IPS DF 6.9 (cell line): Measurements from ENCODE around the gene ZFYVE1.

Experiments used
- DNase-seq: peaks from one replicate; pipeline ENCODE4 v3.0.0-alpha.2; 2013; ENCODE audit warnings: low read depth, low spot score
- H3K27ac ChIP-seq: one replicate; pipeline ENCODE4 v1.5.1; 2013; ENCODE audit warnings: low read length, control low read depth
- H3K27me3 ChIP-seq: 2 replicates; pipeline ENCODE4 v1.6.1; 2013; ENCODE audit warnings: mild to moderate bottlenecking, low read length; ENCODE audit not compliant: control insufficient read depth, insufficient read depth
- H3K36me3 ChIP-seq: 2 replicates; pipeline ENCODE4 v1.6.1; 2013; ENCODE audit warnings: low read length; ENCODE audit not compliant: control insufficient read depth, insufficient read depth
- H3K4me1 ChIP-seq: 2 replicates; pipeline ENCODE4 v1.6.1; 2013; ENCODE audit warnings: low read length; ENCODE audit not compliant: control insufficient read depth, insufficient read depth
- H3K4me3 ChIP-seq: 2 replicates; pipeline ENCODE4 v1.5.1; 2013; ENCODE audit warnings: mild to moderate bottlenecking, low read length
- H3K9me3 ChIP-seq: 2 replicates; pipeline ENCODE4 v1.6.1; 2013; ENCODE audit warnings: low read length, inconsistent platforms; ENCODE audit not compliant: control insufficient read depth, insufficient read depth
- WGBS: extraction: QIAGEN DNeasy Blood & Tissue Kit; methylation state at CpG from one replicate; pipeline ENCODE4 v1.1.7; 2013; ENCODE audit warnings: mixed read lengths, missing lambda C conversion rate; ENCODE audit not compliant: insufficient read length, insufficient coverage; 5-methylcytosine and 5-hydroxymethylcytosine counted together

Gene ZFYVE1

GRCh38 chr14:73003681-73004080, 23.2 kb downstream of the ZFYVE1 start:
- Histone ChIP-seq H3K4me1 (no peaks in the 10 kb centered on the region), H3K27ac (no peak overlapping the region), H3K27me3 (no peaks in the 10 kb centered on the region), H3K36me3 (no peaks in the 10 kb centered on the region), H3K4me3 (no peak overlapping the region), H3K9me3 (no peaks in the 10 kb centered on the region)
- no CpG with 5 or more reads among the region's 6 CpGs for WGBS
- DNase-seq: no peak

- no peak overlapping the region for H3K4me3 ChIP-seq
- H3K36me3 ChIP-seq: peaks cover 4% of the 10 kb centered on the region; the same call in 1 of the 2 replicates
- no peaks in the 10 kb centered on the region for H3K9me3 ChIP-seq
- no CpG with 5 or more reads among the region's 2 CpGs for WGBS
- no peak overlapping the region for H3K27ac ChIP-seq
- H3K27me3 ChIP-seq: no peaks in the 10 kb centered on the region
- 0 out of 2 replicates have a peak, but pooled peaks cover 2% of the 10 kb centered on the region for H3K4me1 ChIP-seq
- no peak for DNase-seq
Measured at GRCh38 chr14:73000073-73000472, 26.8 kb downstream of the ZFYVE1 start.

GRCh38 chr14:72999316-72999715, 27.6 kb downstream of the ZFYVE1 start:
- Histone ChIP-seq H3K9me3 (no peaks in the 10 kb centered on the region), H3K27ac (no peak overlapping the region), H3K27me3 (no peaks in the 10 kb centered on the region), H3K36me3 (peaks cover 4% of the 10 kb centered on the region; the same call in 1 of the 2 replicates), H3K4me3 (no peak overlapping the region), H3K4me1 (0 out of 2 replicates have a peak, but pooled peaks cover 2% of the 10 kb centered on the region)
- no CpG with 5 or more reads among the region's 4 CpGs for WGBS
- no peak for DNase-seq

GRCh38 chr14:72998252-72998903, 28.5 kb downstream of the ZFYVE1 start:
- H3K4me1 ChIP-seq: 0 out of 2 replicates have a peak, but pooled peaks cover 2% of the 10 kb centered on the region
- H3K4me3 ChIP-seq: no peak overlapping the region
- no CpG with 5 or more reads among the region's 2 CpGs for WGBS
- H3K36me3 ChIP-seq: peaks cover 4% of the 10 kb centered on the region; the same call in 1 of the 2 replicates
- no peak overlapping the region for H3K27ac ChIP-seq
- H3K9me3 ChIP-seq: no peaks in the 10 kb centered on the region
- DNase-seq: no peak
- no peaks in the 10 kb centered on the region for H3K27me3 ChIP-seq

GRCh38 chr14:72996916-72997315, 30.0 kb downstream of the ZFYVE1 start:
- WGBS: 100% methylated on average over 1 of the region's 6 CpGs
- Histone ChIP-seq H3K4me1 (0 out of 2 replicates have a peak, but pooled peaks cover 2% of the 10 kb centered on the region), H3K27ac (no peak overlapping the region), H3K9me3 (no peaks in the 10 kb centered on the region), H3K4me3 (no peak overlapping the region), H3K27me3 (no peaks in the 10 kb centered on the region), H3K36me3 (peaks cover 7% of the 10 kb centered on the region; the same call in 1 of the 2 replicates)
- no peak for DNase-seq

GRCh38 chr14:72990171-72990570, 36.7 kb downstream of the ZFYVE1 start:
- no peak for DNase-seq
- Histone ChIP-seq H3K36me3 (peaks cover 4% of the 10 kb centered on the region; the same call in 1 of the 2 replicates), H3K9me3 (no peaks in the 10 kb centered on the region), H3K27me3 (no peaks in the 10 kb centered on the region), H3K27ac (no peak overlapping the region), H3K4me3 (no peak overlapping the region), H3K4me1 (no peaks in the 10 kb centered on the region)
- no CpG with 5 or more reads among the region's 8 CpGs for WGBS

GRCh38 chr14:72986857-72987256, 40.0 kb downstream of the ZFYVE1 start:
- no peaks in the 10 kb centered on the region for H3K4me1 ChIP-seq
- no peak overlapping the region for H3K27ac ChIP-seq
- no peak overlapping the region for H3K4me3 ChIP-seq
- DNase-seq: no peak
- no peaks in the 10 kb centered on the region for H3K27me3 ChIP-seq
- no peaks in the 10 kb centered on the region for H3K9me3 ChIP-seq
- H3K36me3 ChIP-seq: no peaks in the 10 kb centered on the region
- no CpG with 5 or more reads among the region's 2 CpGs for WGBS

- H3K4me1 ChIP-seq: no peaks in the 10 kb centered on the region
- no peak overlapping the region for H3K27ac ChIP-seq
- no peaks in the 10 kb centered on the region for H3K27me3 ChIP-seq
- DNase-seq: no peak
- no peak overlapping the region for H3K4me3 ChIP-seq
- WGBS: no CpG with 5 or more reads among the region's 3 CpGs
- no peaks in the 10 kb centered on the region for H3K36me3 ChIP-seq
- H3K9me3 ChIP-seq: no peaks in the 10 kb centered on the region
Measured at GRCh38 chr14:72986214-72986613, 40.7 kb downstream of the ZFYVE1 start.

- H3K4me1 ChIP-seq: peaks cover 5% of the 10 kb centered on the region; the same call in 1 of the 2 replicates
- no CpG with 5 or more reads among the region's 3 CpGs for WGBS
- H3K27ac ChIP-seq: no peak overlapping the region
- H3K27me3 ChIP-seq: no peaks in the 10 kb centered on the region
- DNase-seq: no peak
- H3K36me3 ChIP-seq: no peaks in the 10 kb centered on the region
- H3K9me3 ChIP-seq: no peaks in the 10 kb centered on the region
- no peak overlapping the region for H3K4me3 ChIP-seq
Measured at GRCh38 chr14:72982146-72982708, 44.7 kb downstream of the ZFYVE1 start.

- Histone ChIP-seq H3K27me3 (no peaks in the 10 kb centered on the region), H3K27ac (no peak overlapping the region), H3K4me1 (peaks cover 5% of the 10 kb centered on the region; the same call in 1 of the 2 replicates), H3K4me3 (no peak overlapping the region), H3K36me3 (no peaks in the 10 kb centered on the region), H3K9me3 (no peaks in the 10 kb centered on the region)
- DNase-seq: no peak
- WGBS: no CpG with 5 or more reads among the region's 8 CpGs
Measured at GRCh38 chr14:72980863-72981262, 46.0 kb downstream of the ZFYVE1 start.
